HL-60/S4 treated with phorbol 12-myristate 13-acetate at 8.2 ng/mL for 4 days and 3 days (cell line): ENCODE data around the gene PTPRN2.
"Not testable (repeated sequence)": the region's sequence is repeated elsewhere in the genome, so short reads cannot be mapped to it uniquely, and the experiment has no call there.

ENCODE experiments used
- in situ Hi-C: fragments of 300-500 bp; cut with MboI; formaldehyde crosslinking; loops from 2 replicates; pipeline ENCODE4 v1.15.0; 2022; ENCODE audit warnings: low sequenced_read_pairs

The PTPRN2 gene

DNA sequence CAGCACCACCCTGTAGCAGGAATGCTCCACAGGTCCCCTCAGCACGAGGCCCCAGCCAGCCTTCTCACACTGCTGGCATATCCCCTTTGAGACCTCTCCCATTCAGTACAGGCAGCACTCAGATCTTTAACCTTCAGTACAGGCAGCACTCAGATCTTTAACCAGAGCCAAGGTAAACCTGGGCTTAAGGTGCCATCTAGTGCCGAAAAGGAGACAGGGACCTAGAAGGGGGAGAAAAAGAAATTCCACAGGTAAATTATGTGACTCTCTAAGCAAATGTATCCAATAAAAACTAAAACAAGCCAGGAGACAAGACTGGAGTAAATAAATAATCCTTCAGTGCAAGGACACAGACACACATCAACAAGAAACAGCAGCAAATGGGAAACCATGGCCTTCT, 358.6 kb downstream of the PTPRN2 start:
- in situ Hi-C loops, result no loop called here

GRCh38 chr7:158228131-158228530, 359.5 kb downstream of the PTPRN2 start:
- in situ Hi-C loops, result no loop called here

- in situ Hi-C loops, result no loop called here
Observed at GRCh38 chr7:158227258-158227984, 360.2 kb downstream of the PTPRN2 start.

DNA sequence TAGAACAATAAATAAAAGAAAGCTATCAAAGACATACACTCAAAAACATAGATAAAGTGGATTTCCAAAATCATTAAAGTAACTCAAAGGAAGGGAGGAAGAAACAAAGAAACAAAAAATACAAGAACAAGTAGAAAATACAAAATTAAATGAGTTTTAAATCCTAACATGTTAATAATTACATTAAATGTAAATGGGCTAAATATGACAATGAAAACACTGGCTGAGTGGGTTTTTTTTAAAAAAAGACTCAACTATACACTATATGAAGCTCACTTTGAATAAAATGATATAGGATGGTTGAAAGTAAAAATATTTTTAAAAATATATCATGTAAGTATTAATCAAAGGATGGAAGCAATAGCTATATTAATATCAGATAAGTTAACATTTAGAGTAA, 371.4 kb downstream of the PTPRN2 start:
- in situ Hi-C loops, result no loop called here

- in situ Hi-C loops, result no loop called here
Observed at GRCh38 chr7:158209435-158209834, 378.2 kb downstream of the PTPRN2 start.

DNA sequence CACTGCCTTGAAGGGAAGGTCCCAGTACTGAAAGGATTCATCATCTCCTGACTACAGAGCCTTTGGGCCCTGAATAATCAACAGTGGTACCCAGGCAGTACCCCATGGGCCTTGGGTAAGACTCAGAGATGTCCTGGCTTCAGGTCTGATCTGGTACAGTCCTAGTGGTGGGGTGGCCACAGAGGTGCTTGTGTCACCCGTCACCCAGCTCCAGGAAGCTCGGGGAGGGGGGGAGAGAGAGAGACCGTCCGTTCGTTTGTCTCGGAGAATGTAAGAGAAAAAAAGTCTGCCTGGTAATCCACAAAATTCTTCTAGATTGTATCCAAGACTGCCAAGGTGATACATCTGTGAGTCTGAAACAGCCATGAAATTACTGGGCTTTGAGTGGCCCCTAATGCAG, 381.3 kb downstream of the PTPRN2 start:
- in situ Hi-C loops, result no loop called here

- in situ Hi-C loops, result no loop called here
Observed at GRCh38 chr7:158204453-158204852, 383.2 kb downstream of the PTPRN2 start.

DNA sequence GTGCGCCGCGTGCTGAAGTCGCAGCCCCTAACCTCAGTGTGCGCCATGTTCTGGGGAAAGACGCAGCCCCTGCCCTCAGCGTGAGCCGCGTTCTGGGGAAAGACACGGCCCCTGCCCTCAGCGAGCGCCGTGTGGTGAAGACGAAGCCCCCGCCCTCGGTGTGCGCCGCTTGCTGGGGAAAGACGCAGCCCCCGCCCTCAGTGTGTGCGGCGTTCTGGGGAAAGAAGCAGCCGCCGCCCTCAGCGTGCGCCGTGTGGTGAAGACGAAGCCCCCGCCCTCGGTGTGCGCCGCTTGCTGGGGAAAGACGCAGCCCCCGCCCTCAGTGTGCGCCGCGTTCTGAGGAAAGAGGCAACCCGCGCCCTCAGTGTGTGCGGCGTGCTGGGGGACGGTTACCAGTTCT, 383.7 kb downstream of the PTPRN2 start:
- in situ Hi-C loops, result not testable (repeated sequence)

DNA sequence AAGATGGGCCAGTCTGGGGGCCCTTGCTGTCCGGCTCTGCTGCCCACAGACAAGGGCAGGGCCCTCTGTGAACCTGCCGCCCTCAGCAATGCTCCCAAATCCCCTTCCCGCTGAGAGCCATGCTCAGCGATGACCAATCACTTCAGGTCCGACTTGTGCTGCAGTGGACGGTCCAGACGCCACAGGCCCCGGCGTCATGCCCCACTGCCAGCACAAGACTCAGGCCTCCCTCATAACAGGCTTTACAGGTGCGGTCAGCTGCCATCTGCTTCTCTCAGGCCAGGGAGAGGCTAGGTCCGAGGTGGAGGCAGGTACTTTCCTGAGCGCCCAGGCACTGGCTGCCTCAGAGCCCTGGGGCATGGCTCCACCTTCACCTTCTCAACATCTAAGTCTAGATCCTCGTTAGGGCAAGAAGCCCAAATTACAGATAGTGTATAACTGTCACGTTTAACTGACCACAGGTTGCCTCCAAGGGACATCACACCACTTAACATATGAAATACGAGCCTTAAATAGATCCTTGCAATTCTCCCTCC, 393.2 kb downstream of the PTPRN2 start:
- in situ Hi-C loops, result no loop called here

- in situ Hi-C loops, result no loop called here
Observed at GRCh38 chr7:158193446-158193845, 394.2 kb downstream of the PTPRN2 start.

DNA sequence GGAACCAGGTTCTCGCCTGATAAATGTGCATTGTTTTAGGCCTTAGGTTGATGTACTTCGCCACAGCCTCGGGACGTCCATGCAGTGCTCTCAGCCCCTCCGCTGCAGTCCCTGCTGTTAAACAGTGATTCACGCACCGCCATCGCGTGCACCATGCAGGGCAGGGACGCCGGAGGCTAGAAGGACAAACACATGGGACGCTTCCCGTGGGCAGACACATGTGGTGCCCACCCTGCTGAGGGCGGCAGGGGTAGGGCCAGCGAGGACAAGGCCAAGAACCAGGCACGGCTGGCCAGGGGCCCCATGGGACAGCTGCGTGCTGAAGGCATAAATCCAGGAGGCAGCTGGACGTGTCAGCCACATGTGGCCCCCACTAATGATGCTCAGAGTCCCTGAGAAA, 394.7 kb downstream of the PTPRN2 start:
- in situ Hi-C loops, result no loop called here

GRCh38 chr7:158192184-158192835, 395.3 kb downstream of the PTPRN2 start:
- in situ Hi-C loops, result no loop called here

- in situ Hi-C loops, result no loop called here
Observed at GRCh38 chr7:158191671-158192070, 396.0 kb downstream of the PTPRN2 start.

GRCh38 chr7:158190756-158191155, 396.9 kb downstream of the PTPRN2 start:
- in situ Hi-C loops, result no loop called here

DNA sequence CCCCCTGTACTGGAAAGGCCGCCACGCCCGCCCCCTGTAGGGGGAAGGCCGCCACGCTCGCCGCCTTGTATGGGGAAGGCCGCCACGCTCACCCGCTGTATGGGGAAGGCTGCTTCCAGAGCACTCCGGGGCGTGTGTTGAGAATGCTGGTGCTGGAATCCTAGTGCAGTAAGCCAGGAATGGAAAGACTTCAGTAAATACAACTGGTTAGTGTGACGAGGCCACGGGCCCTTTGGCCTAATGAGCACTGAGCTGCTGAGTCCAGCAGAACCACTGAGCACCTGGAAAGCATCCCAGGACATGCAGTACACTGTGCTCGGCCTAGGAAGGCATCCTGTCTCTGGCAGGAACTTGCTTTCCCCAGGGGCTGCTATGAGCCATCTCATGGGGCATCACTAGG, 398.9 kb downstream of the PTPRN2 start:
- in situ Hi-C loops, result no loop called here

DNA sequence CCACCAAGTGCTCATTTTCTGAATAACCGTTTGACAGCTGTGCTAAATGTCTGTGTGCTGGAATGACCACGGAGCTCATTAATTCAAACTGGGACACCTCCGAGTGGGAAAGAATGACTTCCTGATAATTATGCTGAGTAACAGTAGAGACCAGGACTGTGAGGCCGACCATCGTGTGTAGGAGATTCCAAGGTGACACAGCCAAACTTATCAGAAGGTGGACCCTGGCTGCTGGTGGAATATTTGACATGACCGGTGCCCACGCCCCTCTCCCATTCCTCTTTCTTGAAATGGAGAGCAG, 400.0 kb downstream of the PTPRN2 start:
- in situ Hi-C loops, result no loop called here

DNA sequence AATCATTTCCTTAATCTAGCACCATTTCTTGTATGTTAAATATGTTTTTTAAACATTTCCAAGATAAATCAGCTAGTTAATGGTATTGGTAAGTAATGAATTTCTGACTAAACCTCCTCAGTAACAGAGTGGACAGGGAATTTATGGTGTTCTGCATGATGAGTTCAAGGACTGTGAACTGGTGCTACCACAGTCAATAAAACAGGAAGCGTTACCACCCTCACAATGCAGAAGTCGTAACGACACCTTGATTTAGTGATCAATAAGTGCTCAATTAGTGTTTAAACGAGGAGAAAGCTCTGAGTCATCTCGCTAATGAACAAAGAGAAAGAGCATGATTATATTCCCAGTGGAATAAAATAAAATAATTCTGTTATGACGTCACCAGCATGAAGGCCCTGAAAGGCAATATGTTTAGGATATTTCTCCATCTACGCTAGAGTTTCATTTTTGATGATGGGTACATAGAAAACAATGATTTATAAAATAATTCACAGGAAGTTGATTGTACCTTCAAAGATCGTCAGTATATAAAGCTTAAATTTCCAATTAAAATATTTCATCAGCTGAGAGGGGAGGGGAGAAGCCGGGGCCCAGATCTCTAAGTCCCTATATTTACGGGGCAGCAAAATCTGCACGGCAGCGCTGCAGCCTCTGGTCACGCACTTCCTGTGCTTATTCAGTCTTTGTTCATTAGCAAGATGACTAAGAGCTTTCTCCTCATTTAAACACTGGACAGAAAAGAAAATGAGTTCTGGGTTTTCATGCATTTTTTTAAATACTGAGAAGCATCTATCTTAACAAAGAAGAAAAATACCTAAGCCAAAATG, 400.5 kb downstream of the PTPRN2 start:
- in situ Hi-C loops, result no loop called here

DNA sequence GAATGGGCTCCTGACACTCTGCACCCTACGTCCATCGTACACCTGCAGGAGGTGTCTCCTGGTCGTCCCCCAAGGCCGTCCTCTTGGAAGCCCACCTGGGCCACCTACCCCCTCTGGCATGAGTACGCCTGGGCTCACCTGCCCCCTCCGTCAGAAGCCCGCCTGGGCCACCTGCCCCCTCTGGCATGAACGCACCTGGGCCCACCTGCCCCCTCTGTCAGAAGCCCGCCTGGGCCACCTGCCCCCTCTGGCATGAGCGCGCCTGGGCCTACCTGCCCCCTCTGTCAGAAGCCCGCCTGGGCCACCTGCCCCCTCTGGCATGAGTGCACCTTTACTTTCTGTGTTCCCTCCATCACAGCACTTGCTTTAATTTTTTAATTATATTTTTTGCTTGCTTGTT, 401.2 kb downstream of the PTPRN2 start:
- in situ Hi-C loops, result no loop called here

- in situ Hi-C loops, result no loop called here
Observed at GRCh38 chr7:158185653-158186052, 402.0 kb downstream of the PTPRN2 start.

GRCh38 chr7:158183431-158183830, 404.2 kb downstream of the PTPRN2 start:
- in situ Hi-C loops, result no loop called here

- in situ Hi-C loops, result no loop called here
Observed at GRCh38 chr7:158176561-158177173, 411.0 kb downstream of the PTPRN2 start.
